OCI-LY1 (cell line): ENCODE results near the gene WNT9B.

ENCODE experiments used
- EZH2 ChIP-seq: fragments of 200-600 bp; sonication (generic), shearing (Covaris generic); IDR thresholded peaks from 2 replicates; pipeline ENCODE4 v1.8.0; 2017; ENCODE audit warnings: borderline replicate concordance, mixed run types, mild to moderate bottlenecking, antibody characterized with exemption, low read length, moderate library complexity, mixed read lengths
- TF ChIP-seq, protein P1 (sequence below): fragments of 200-600 bp; sonication (generic), shearing (Covaris generic); IDR thresholded peaks from 2 replicates; pipeline ENCODE4 v1.5.1; 2017; ENCODE audit warnings: mild to moderate bottlenecking, antibody characterized with exemption, low read length, moderate library complexity, mixed read lengths

DNA sequence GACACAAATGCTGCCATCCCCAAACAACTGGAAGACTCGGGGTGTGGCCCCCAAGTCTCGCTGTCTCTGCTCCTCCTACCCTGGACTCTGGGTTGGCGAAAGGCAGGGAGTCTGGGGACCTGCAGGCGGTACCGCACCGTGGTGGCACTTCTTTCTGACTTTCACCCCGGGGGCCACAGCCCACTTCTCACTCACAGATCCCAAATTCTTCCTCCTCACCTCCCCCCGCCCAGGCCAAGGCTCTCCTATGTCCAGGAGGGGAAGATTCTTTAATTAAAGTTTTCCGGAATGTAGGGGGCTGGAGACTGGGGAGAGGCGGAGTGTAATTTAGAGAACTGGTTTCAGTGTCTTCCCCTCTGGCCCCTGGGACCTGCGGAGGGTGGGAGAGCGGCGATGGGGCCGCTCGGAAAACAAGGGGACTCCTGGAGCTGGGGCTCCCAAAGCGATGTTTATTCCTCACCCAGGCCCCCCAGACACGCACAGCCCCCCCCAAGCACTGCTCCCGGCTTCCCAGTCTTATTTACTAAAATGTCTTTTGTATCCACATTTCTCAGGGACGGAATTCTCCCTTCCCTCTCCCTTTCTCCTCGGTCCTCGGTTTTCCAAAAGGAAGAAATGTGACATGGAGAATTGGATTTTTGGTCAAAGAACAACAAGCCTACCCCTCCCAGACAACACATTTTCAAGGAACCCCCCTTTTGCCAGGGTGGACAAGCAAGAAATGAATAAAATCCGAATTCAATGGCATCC is 34.1 kb upstream of the WNT9B start:
- TF ChIP-seq, protein P1, sequence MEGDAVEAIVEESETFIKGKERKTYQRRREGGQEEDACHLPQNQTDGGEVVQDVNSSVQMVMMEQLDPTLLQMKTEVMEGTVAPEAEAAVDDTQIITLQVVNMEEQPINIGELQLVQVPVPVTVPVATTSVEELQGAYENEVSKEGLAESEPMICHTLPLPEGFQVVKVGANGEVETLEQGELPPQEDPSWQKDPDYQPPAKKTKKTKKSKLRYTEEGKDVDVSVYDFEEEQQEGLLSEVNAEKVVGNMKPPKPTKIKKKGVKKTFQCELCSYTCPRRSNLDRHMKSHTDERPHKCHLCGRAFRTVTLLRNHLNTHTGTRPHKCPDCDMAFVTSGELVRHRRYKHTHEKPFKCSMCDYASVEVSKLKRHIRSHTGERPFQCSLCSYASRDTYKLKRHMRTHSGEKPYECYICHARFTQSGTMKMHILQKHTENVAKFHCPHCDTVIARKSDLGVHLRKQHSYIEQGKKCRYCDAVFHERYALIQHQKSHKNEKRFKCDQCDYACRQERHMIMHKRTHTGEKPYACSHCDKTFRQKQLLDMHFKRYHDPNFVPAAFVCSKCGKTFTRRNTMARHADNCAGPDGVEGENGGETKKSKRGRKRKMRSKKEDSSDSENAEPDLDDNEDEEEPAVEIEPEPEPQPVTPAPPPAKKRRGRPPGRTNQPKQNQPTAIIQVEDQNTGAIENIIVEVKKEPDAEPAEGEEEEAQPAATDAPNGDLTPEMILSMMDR: no peak
- no peak for TF ChIP-seq EZH2
